ENCODE data around the gene GLIS1.

DNA sequence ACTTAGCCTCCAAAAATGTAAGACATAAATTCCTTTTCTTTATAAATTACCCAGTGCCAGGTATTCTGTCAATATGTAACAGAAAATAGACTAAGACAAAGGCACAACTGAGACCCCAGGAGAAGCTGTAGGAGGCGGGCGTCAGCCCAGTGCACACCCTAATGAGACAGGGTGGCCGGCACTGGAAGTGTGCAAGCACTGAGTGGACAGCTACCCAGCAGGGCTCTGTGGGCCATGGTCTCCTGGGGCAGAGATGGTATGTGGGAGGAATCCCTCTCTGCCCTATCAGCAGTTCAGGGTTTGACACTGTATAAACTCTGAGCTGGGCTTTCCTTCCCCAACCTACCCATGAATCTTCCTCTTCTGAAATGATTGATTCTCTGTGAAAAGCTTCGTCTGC is 139.5 kb downstream of the GLIS1 start:
- TF ChIP-seq, protein P1, sequence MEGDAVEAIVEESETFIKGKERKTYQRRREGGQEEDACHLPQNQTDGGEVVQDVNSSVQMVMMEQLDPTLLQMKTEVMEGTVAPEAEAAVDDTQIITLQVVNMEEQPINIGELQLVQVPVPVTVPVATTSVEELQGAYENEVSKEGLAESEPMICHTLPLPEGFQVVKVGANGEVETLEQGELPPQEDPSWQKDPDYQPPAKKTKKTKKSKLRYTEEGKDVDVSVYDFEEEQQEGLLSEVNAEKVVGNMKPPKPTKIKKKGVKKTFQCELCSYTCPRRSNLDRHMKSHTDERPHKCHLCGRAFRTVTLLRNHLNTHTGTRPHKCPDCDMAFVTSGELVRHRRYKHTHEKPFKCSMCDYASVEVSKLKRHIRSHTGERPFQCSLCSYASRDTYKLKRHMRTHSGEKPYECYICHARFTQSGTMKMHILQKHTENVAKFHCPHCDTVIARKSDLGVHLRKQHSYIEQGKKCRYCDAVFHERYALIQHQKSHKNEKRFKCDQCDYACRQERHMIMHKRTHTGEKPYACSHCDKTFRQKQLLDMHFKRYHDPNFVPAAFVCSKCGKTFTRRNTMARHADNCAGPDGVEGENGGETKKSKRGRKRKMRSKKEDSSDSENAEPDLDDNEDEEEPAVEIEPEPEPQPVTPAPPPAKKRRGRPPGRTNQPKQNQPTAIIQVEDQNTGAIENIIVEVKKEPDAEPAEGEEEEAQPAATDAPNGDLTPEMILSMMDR (IDR thresholded peaks at IDR 0.05), result no peak
- no peak for TF ChIP-seq POLR2A (IDR thresholded peaks at IDR 0.05)

All from lower leg skin (tissue), 3 donors.